Activated CD4-positive, alpha-beta T cell treated with anti-CD3 and anti-CD28 coated beads, Interleukin-2, amount 10 ng/mL, durations not matched to agents 24 days and 14 days (primary cell): Measurements from ENCODE around the gene RPL3. TPM values are rescaled to one million over a fixed set of nuclear protein-coding genes. Genes with fewer than 3 reads are reported as not detected.

Experiments
- DNase-seq: peaks from one replicate; pipeline ENCODE4 v3.0.0; 2022
- H3K27ac Mint-ChIP-seq: one replicate; pipeline ENCODE4 v1.8.0; 2022; ENCODE audit warnings: mild to moderate bottlenecking, mixed read lengths
- H3K27me3 Mint-ChIP-seq: one replicate; pipeline ENCODE4 v1.8.0; 2022; ENCODE audit warnings: mixed read lengths
- H3K36me3 Mint-ChIP-seq: one replicate; pipeline ENCODE4 v1.8.0; 2022; ENCODE audit warnings: low read depth, mild to moderate bottlenecking, mixed read lengths
- H3K4me1 Mint-ChIP-seq: one replicate; pipeline ENCODE4 v1.8.0; 2021; ENCODE audit warnings: mixed read lengths
- H3K4me3 Mint-ChIP-seq: one replicate; pipeline ENCODE4 v1.8.0; 2022; ENCODE audit warnings: mild to moderate bottlenecking, moderate library complexity, mixed read lengths
- H3K9me3 Mint-ChIP-seq: one replicate; pipeline ENCODE4 v1.8.0; 2021; ENCODE audit warnings: mixed read lengths
- intact Hi-C: fragments of 100-400 bp; cut with micrococcal nuclease; formaldehyde crosslinking; loops from one replicate; pipeline ENCODE4 v1.15.1; 2023
- total RNA-seq: library from RNA; stranded (reverse); gene quantifications from 2 replicates; pipeline ENCODE4 v1.2.3, GENCODE V29; 2022

The RPL3 gene
- 2,129 and 2,132 TPM in 2 replicates for total RNA-seq

GRCh38 chr22:39319284-39320022 lies at the start of gene RPL3:
Gene RPL3 (minus strand): TSS chr22:39319623. CDS start chr22:39319597, 26 bp downstream.
- peak; percentile 99 for DNase-seq
- intact Hi-C loops: loop anchor here (1.0 to 10.0 kb wide), 6 partner anchors 82 to 447 kb away; partner anchors contain the start of genes ATF4, CBX6, CBX7 and MIEF1
- Mint-ChIP-seq H3K4me1 (peaks cover 37% of the 10 kb centered on the region), H3K4me3 (peak within 1 kb of the TSS; percentile 94), H3K9me3 (no peaks in the 10 kb centered on the region), H3K27ac (peak within 1 kb of the TSS; percentile 99), H3K36me3 (peaks cover 51% of the 10 kb centered on the region), H3K27me3 (no peaks in the 10 kb centered on the region)

GRCh38 chr22:39369186-39369585 lies 49.8 kb upstream of the RPL3 start:
- DNase-seq: no peak
- H3K36me3 Mint-ChIP-seq: no peaks in the 10 kb centered on the region
- no peaks in the 10 kb centered on the region for H3K4me1 Mint-ChIP-seq
- H3K27ac Mint-ChIP-seq: no peak overlapping the region
- H3K9me3 Mint-ChIP-seq: no peaks in the 10 kb centered on the region
- H3K4me3 Mint-ChIP-seq: no peak overlapping the region
- peaks cover 3% of the 10 kb centered on the region for H3K27me3 Mint-ChIP-seq
- intact Hi-C loops: no loop called here

GRCh38 chr22:39368461-39368911 lies 49.1 kb upstream of the RPL3 start:
- Mint-ChIP-seq H3K4me3 (no peak overlapping the region), H3K27me3 (peaks cover 3% of the 10 kb centered on the region), H3K4me1 (no peaks in the 10 kb centered on the region), H3K27ac (no peak overlapping the region), H3K9me3 (no peaks in the 10 kb centered on the region), H3K36me3 (no peaks in the 10 kb centered on the region)
- DNase-seq: no peak
- intact Hi-C loops: no loop called here

- intact Hi-C loops: no loop called here
- DNase-seq: no peak
- Mint-ChIP-seq H3K36me3 (no peaks in the 10 kb centered on the region), H3K4me1 (no peaks in the 10 kb centered on the region), H3K27ac (no peak overlapping the region), H3K9me3 (no peaks in the 10 kb centered on the region), H3K4me3 (no peak overlapping the region), H3K27me3 (peaks cover 3% of the 10 kb centered on the region)
Observed at GRCh38 chr22:39367035-39367434, 47.6 kb upstream of the RPL3 start.

- intact Hi-C loops: no loop called here
- Mint-ChIP-seq H3K4me1 (no peaks in the 10 kb centered on the region), H3K27me3 (peaks cover 3% of the 10 kb centered on the region), H3K9me3 (no peaks in the 10 kb centered on the region), H3K4me3 (no peak overlapping the region), H3K27ac (no peak overlapping the region), H3K36me3 (no peaks in the 10 kb centered on the region)
- no peak for DNase-seq
Observed at GRCh38 chr22:39365492-39365780, 46.0 kb upstream of the RPL3 start.

- Mint-ChIP-seq H3K36me3 (no peaks in the 10 kb centered on the region), H3K27ac (no peak overlapping the region), H3K9me3 (no peaks in the 10 kb centered on the region), H3K27me3 (peaks cover 2% of the 10 kb centered on the region), H3K4me1 (no peaks in the 10 kb centered on the region), H3K4me3 (no peak overlapping the region)
- DNase-seq: no peak
- intact Hi-C loops: no loop called here
Observed at GRCh38 chr22:39364714-39365491, 45.5 kb upstream of the RPL3 start.

- H3K27ac Mint-ChIP-seq: no peak overlapping the region
- intact Hi-C loops: no loop called here
- H3K36me3 Mint-ChIP-seq: no peaks in the 10 kb centered on the region
- no peaks in the 10 kb centered on the region for H3K9me3 Mint-ChIP-seq
- DNase-seq: no peak
- no peaks in the 10 kb centered on the region for H3K4me1 Mint-ChIP-seq
- H3K4me3 Mint-ChIP-seq: no peak overlapping the region
- H3K27me3 Mint-ChIP-seq: peaks cover 2% of the 10 kb centered on the region
Observed at GRCh38 chr22:39363751-39364515, 44.5 kb upstream of the RPL3 start.

GRCh38 chr22:39362932-39363331 lies 43.5 kb upstream of the RPL3 start:
- DNase-seq: no peak
- Mint-ChIP-seq H3K4me1 (no peaks in the 10 kb centered on the region), H3K36me3 (no peaks in the 10 kb centered on the region), H3K27ac (no peak overlapping the region), H3K4me3 (no peak overlapping the region), H3K9me3 (no peaks in the 10 kb centered on the region), H3K27me3 (peaks cover 2% of the 10 kb centered on the region)
- intact Hi-C loops: no loop called here

- H3K9me3 Mint-ChIP-seq: no peaks in the 10 kb centered on the region
- no peak overlapping the region for H3K27ac Mint-ChIP-seq
- H3K4me1 Mint-ChIP-seq: no peaks in the 10 kb centered on the region
- H3K27me3 Mint-ChIP-seq: peaks cover 2% of the 10 kb centered on the region
- H3K36me3 Mint-ChIP-seq: no peaks in the 10 kb centered on the region
- no peak overlapping the region for H3K4me3 Mint-ChIP-seq
- DNase-seq: no peak
- intact Hi-C loops: no loop called here
Observed at GRCh38 chr22:39362271-39362670, 42.8 kb upstream of the RPL3 start.

- Mint-ChIP-seq H3K36me3 (no peaks in the 10 kb centered on the region), H3K4me3 (no peak overlapping the region), H3K9me3 (no peaks in the 10 kb centered on the region), H3K27ac (no peak overlapping the region), H3K4me1 (no peaks in the 10 kb centered on the region), H3K27me3 (peaks cover 2% of the 10 kb centered on the region)
- no peak for DNase-seq
- intact Hi-C loops: no loop called here
Observed at GRCh38 chr22:39361496-39361895, 42.1 kb upstream of the RPL3 start.

- DNase-seq: no peak
- H3K4me3 Mint-ChIP-seq: no peak overlapping the region
- H3K36me3 Mint-ChIP-seq: no peaks in the 10 kb centered on the region
- peaks cover 2% of the 10 kb centered on the region for H3K27me3 Mint-ChIP-seq
- no peak overlapping the region for H3K27ac Mint-ChIP-seq
- H3K9me3 Mint-ChIP-seq: no peaks in the 10 kb centered on the region
- no peaks in the 10 kb centered on the region for H3K4me1 Mint-ChIP-seq
- intact Hi-C loops: no loop called here
Observed at GRCh38 chr22:39360674-39361413, 41.4 kb upstream of the RPL3 start.

GRCh38 chr22:39360242-39360641 lies 40.8 kb upstream of the RPL3 start:
- Mint-ChIP-seq H3K4me3 (no peak overlapping the region), H3K4me1 (no peaks in the 10 kb centered on the region), H3K36me3 (no peaks in the 10 kb centered on the region), H3K9me3 (no peaks in the 10 kb centered on the region), H3K27ac (no peak overlapping the region), H3K27me3 (peaks cover 2% of the 10 kb centered on the region)
- intact Hi-C loops: no loop called here
- no peak for DNase-seq

- DNase-seq: no peak
- H3K9me3 Mint-ChIP-seq: no peaks in the 10 kb centered on the region
- intact Hi-C loops: no loop called here
- no peaks in the 10 kb centered on the region for H3K36me3 Mint-ChIP-seq
- H3K4me3 Mint-ChIP-seq: no peak overlapping the region
- H3K27me3 Mint-ChIP-seq: peaks cover 2% of the 10 kb centered on the region
- H3K4me1 Mint-ChIP-seq: no peaks in the 10 kb centered on the region
- no peak overlapping the region for H3K27ac Mint-ChIP-seq
Observed at GRCh38 chr22:39359659-39360195, 40.3 kb upstream of the RPL3 start.
